Measurements from ENCODE around the gene TUBAL3. TPM values are rescaled to one million over a fixed set of nuclear protein-coding genes. Genes with fewer than 3 reads are reported as not detected.

The TUBAL3 gene
- total and polyA plus RNA-seq, 8 donors: 0.08 to 0.14 (median 0.09) TPM; not detected in 5

DNA sequence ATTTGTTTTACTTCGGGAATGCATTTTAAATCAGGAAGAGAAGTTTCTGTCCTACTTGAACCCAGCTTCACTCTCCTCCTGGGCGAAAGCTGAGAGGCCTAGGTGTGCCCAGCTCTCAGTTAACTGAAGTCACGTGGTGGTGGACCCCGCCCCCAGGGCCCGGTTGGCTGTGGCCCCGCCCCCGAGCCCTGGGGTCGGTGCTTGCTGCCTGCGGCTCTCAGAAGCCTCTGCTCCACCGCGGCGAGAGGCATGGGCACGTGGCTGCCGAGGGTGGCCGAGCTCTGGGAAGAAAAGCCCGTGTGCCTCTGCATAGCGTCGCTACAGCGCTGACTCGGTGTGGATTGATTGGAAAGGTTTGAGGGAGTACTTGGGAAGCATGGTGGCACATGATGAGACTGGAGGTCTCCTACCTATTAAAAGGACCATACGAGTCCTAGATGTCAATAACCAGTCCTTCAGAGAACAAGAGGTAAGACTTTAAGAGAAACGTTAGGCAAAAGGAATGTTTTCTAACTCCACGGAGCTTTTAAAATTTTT lies 41.8 kb upstream of the TUBAL3 start:
- no peaks in the 10 kb centered on the region for H3K36me3 ChIP-seq
- peak overlapping the region; percentile 18 to 59 (median 39) for H3K4me3 ChIP-seq
- 1 to 2% methylated on average over 23 of the region's 23 CpGs for WGBS, 2 donors
- H3K27ac ChIP-seq: peak overlapping the region; percentile 44 to 84 (median 66)
- no peaks in the 10 kb centered on the region for H3K27me3 ChIP-seq
- H3K9me3 ChIP-seq: no peaks in the 10 kb centered on the region
- peak; percentile 92 to 96 (median 96) for DNase-seq
- peak; percentile 87 for FAIRE-seq
- peak; percentile 89 to 94 (median 92) for ATAC-seq
- peaks cover 13 to 28% (median 21%) of the 10 kb centered on the region in 3 donors for H3K4me1 ChIP-seq
- intact Hi-C loops (cut with DNase I): no loop called here
- no peak for TF ChIP-seq CTCF (IDR thresholded peaks at IDR 0.05)

GRCh38 chr10:5445006-5445405 lies 40.4 kb upstream of the TUBAL3 start:
- FAIRE-seq (no peak), ATAC-seq (no peak), DNase-seq (no peak)
- Histone ChIP-seq H3K27ac (peak overlapping the region in 1 of 4 donors; percentile 77), H3K36me3 (no peaks in the 10 kb centered on the region), H3K27me3 (no peaks in the 10 kb centered on the region), H3K9me3 (no peaks in the 10 kb centered on the region), H3K4me3 (no peak overlapping the region), H3K4me1 (peaks cover 9 to 23% (median 16%) of the 10 kb centered on the region in 3 donors)
- intact Hi-C loops (cut with DNase I): no loop called here
- 68 to 79% methylated on average over 5 of the region's 5 CpGs for WGBS, 2 donors
- TF ChIP-seq CTCF (IDR thresholded peaks at IDR 0.05): no peak

DNA sequence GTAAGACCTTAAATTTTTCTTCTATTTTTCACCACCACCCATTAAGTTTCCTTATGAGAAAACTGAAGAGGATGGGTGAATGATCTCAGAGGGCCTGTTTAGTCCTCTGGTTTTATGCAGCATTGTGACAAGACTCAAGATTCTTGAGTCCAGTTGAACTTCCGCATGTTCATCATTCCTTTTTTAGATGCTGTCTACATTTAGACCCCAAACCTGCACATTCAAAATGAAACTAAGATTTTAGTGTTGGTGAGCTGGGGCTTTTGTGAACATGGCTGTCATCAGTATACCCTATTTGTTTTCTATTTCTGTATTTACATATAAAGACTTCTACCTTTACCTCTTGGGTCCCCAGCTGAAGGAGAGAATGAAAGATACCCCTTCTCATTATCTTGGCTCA lies 38.8 kb upstream of the TUBAL3 start:
- no peak for TF ChIP-seq CTCF (IDR thresholded peaks at IDR 0.05)
- no peak overlapping the region for H3K4me3 ChIP-seq
- WGBS, 2 donors: 94 to 97% methylated on average over 1 of the region's 1 CpG
- intact Hi-C loops (cut with DNase I): loop anchor here in 2 of 3 donors (5.0 kb wide), 2 partner anchors 174 to 179 kb away; no protein-coding TSS in a partner anchor
- DNase-seq: no peak
- no peak for FAIRE-seq
- H3K4me1 ChIP-seq: peaks cover 7 to 11% (median 10%) of the 10 kb centered on the region in 3 donors
- no peak for ATAC-seq
- no peak overlapping the region for H3K27ac ChIP-seq
- H3K36me3 ChIP-seq: no peaks in the 10 kb centered on the region
- H3K27me3 ChIP-seq: no peaks in the 10 kb centered on the region
- H3K9me3 ChIP-seq: no peaks in the 10 kb centered on the region

- Histone ChIP-seq H3K36me3 (no peaks in the 10 kb centered on the region), H3K4me1 (peaks cover 7 to 11% (median 10%) of the 10 kb centered on the region in 3 donors), H3K9me3 (no peaks in the 10 kb centered on the region), H3K27me3 (no peaks in the 10 kb centered on the region), H3K27ac (no peak overlapping the region), H3K4me3 (no peak overlapping the region)
- intact Hi-C loops (cut with DNase I): loop anchor here in 2 of 3 donors (5.0 kb wide), 2 partner anchors 174 to 179 kb away; no protein-coding TSS in a partner anchor
- FAIRE-seq (no peak), DNase-seq (no peak), ATAC-seq (no peak)
- no peak for TF ChIP-seq CTCF (IDR thresholded peaks at IDR 0.05)
- 83 to 85% methylated on average over 1 of the region's 1 CpG for WGBS, 2 donors
Observed at GRCh38 chr10:5442990-5443370, 38.4 kb upstream of the TUBAL3 start.
